HEK293 (cell line): ENCODE results near the gene CKMT2.

Experiments
- CTCF ChIA-PET: fragments of 350-600 bp; formaldehyde crosslinking; extraction: SDS; loops from one replicate; lab custom pipeline; 2021; ENCODE audit warnings: antibody characterized with exemption; lab: Yijun Ruan, JAX
- POLR2A ChIA-PET: fragments of 300-600 bp; formaldehyde crosslinking; extraction: SDS; loops from one replicate; lab custom pipeline; 2020; ENCODE audit warnings: antibody characterized with exemption, inconsistent platforms; lab: Yijun Ruan, JAX
- H3K27ac ChIP-seq: fragments of 200-500 bp; sonication (Bioruptor generic); 2 replicates; pipeline ENCODE4 v1.5.1; 2014; ENCODE audit warnings: low read depth, low read length, control low read depth, inconsistent platforms; ENCODE audit errors: extremely low read depth
- H3K36me3 ChIP-seq, 2 experiments: fragments of 200-500 bp in 1 of 2; sonication (Bioruptor generic) in 1 of 2; 1 replicate in 1 of 2; 2 replicates in 1 of 2; pipeline ENCODE4 v1.5.1; 2014 to 2017; ENCODE audit warnings: inconsistent platforms in 2 of 2, low read length in 2 of 2; ENCODE audit not compliant: control insufficient read depth in 2 of 2, insufficient read depth in 1 of 2
- H3K4me1 ChIP-seq: fragments of 200-500 bp; sonication (Bioruptor generic); 2 replicates; pipeline ENCODE4 v1.5.1; 2014; ENCODE audit warnings: mild to moderate bottlenecking, low read length, inconsistent platforms; ENCODE audit not compliant: control insufficient read depth, insufficient read depth
- H3K4me3 ChIP-seq: 2 replicates; pipeline ENCODE4 v1.5.1; 2011; ENCODE audit warnings: low read depth, mild to moderate bottlenecking, control low read depth, low read length, moderate library complexity
- H3K9me3 ChIP-seq: fragments of 200-500 bp; sonication (Bioruptor generic); 2 replicates; pipeline ENCODE4 v1.5.1; 2014; ENCODE audit warnings: low read depth, low read length, inconsistent platforms; ENCODE audit not compliant: control insufficient read depth, insufficient read depth
- GLI2 ChIP-seq: fragments of 450-650 bp; formaldehyde crosslinking; IDR thresholded peaks from 2 replicates; pipeline ENCODE4; 2017; ENCODE audit warnings: missing biosample characterization, missing genetic modification characterization, low read depth, borderline replicate concordance
- MEIS1 ChIP-seq: sonication (generic); formaldehyde crosslinking; IDR thresholded peaks from 2 replicates; pipeline ENCODE4 v1.8.1; 2022; ENCODE audit warnings: missing genetic modification reagents, mild to moderate bottlenecking, borderline replicate concordance
- MYNN ChIP-seq: fragments of 450-650 bp; formaldehyde crosslinking; IDR thresholded peaks from 2 replicates; pipeline ENCODE4 v1.5.1; 2016; ENCODE audit warnings: missing biosample characterization, missing genetic modification characterization, borderline replicate concordance
- ZBTB20 ChIP-seq: fragments of 450-650 bp; formaldehyde crosslinking; IDR thresholded peaks from 2 replicates; pipeline ENCODE4 v1.5.1; 2016; ENCODE audit warnings: missing biosample characterization, missing genetic modification characterization
- ZFP37 ChIP-seq: fragments of 450-650 bp; formaldehyde crosslinking; IDR thresholded peaks from 2 replicates; pipeline ENCODE4 v1.5.1; 2016; ENCODE audit warnings: missing biosample characterization, missing genetic modification characterization
- ZNF23 ChIP-seq: fragments of 450-650 bp; formaldehyde crosslinking; IDR thresholded peaks from 2 replicates; pipeline ENCODE4 v1.5.1; 2016; ENCODE audit warnings: missing biosample characterization, missing genetic modification characterization, borderline replicate concordance
- ZNF426 ChIP-seq: fragments of 450-650 bp; formaldehyde crosslinking; IDR thresholded peaks from 2 replicates; pipeline ENCODE4 v1.5.1; 2017; ENCODE audit warnings: missing biosample characterization, missing genetic modification characterization, mild to moderate bottlenecking, inconsistent platforms, moderate library complexity
- ZNF514 ChIP-seq: fragments of 450-650 bp; formaldehyde crosslinking; IDR thresholded peaks from 2 replicates; pipeline ENCODE4 v1.5.1; 2016; ENCODE audit warnings: missing biosample characterization, missing genetic modification characterization
- ZNF544 ChIP-seq: fragments of 450-650 bp; formaldehyde crosslinking; IDR thresholded peaks from 2 replicates; pipeline ENCODE4 v1.5.0; 2017; ENCODE audit warnings: missing biosample characterization, missing genetic modification characterization
- ZNF670 ChIP-seq: fragments of 450-650 bp; formaldehyde crosslinking; IDR thresholded peaks from 2 replicates; pipeline ENCODE4 v1.5.1; 2016; ENCODE audit warnings: missing biosample characterization, missing genetic modification characterization, low read depth
- ZNF791 ChIP-seq: fragments of 450-650 bp; formaldehyde crosslinking; IDR thresholded peaks from 2 replicates; pipeline ENCODE4 v1.5.1; 2016; ENCODE audit warnings: missing biosample characterization, missing genetic modification characterization
- ZNF792 ChIP-seq: fragments of 450-650 bp; formaldehyde crosslinking; IDR thresholded peaks from 2 replicates; pipeline ENCODE4 v1.5.1; 2016; ENCODE audit warnings: missing biosample characterization, missing genetic modification characterization
- TF ChIP-seq, protein P1 (sequence below): fragments of 450-650 bp; formaldehyde crosslinking; IDR thresholded peaks from 2 replicates; pipeline ENCODE4 v1.5.1; 2017; ENCODE audit warnings: missing biosample characterization, missing genetic modification characterization
- TF ChIP-seq, protein P2 (sequence below): fragments of 450-650 bp; formaldehyde crosslinking; IDR thresholded peaks from 2 replicates; pipeline ENCODE4 v1.5.1; 2016; ENCODE audit warnings: missing biosample characterization, missing genetic modification characterization
- TF ChIP-seq, protein P3 (sequence below): fragments of 450-650 bp; formaldehyde crosslinking; IDR thresholded peaks from 2 replicates; pipeline ENCODE4 v1.5.1; 2016; ENCODE audit warnings: missing biosample characterization, missing genetic modification characterization
- TF ChIP-seq, protein P4 (sequence below): fragments of 450-650 bp; formaldehyde crosslinking; IDR thresholded peaks from 2 replicates; pipeline ENCODE4 v1.5.1; 2016; ENCODE audit warnings: missing biosample characterization, missing genetic modification characterization
- TF ChIP-seq, protein P5 (sequence below): fragments of 450-650 bp; formaldehyde crosslinking; IDR thresholded peaks from 2 replicates; pipeline ENCODE4 v1.5.1; 2017; ENCODE audit warnings: missing biosample characterization, missing genetic modification characterization

Gene CKMT2

DNA sequence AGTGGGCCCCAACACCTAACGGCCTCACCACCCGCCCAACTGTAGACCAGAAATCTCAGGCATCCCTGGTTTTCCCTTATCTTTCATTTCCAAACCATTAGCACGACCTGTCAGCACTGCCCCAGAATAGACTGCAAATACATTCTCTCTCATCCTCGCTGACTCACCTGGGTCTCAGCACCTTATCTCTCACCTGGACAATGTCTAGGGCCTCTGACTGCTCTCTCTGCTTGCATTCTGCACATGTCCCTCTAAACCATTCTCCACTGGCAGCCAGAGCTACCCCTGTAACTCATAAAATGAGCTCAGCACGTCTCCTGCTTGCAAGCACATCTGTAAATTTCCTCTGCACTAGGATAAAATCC is 12.7 kb downstream of the CKMT2 start (continued):
- TF ChIP-seq GLI2 (tag by site-specific recombination) (no peak), MYNN (no peak), MEIS1 (CRISPR knock-in tag) (no peak)

DNA sequence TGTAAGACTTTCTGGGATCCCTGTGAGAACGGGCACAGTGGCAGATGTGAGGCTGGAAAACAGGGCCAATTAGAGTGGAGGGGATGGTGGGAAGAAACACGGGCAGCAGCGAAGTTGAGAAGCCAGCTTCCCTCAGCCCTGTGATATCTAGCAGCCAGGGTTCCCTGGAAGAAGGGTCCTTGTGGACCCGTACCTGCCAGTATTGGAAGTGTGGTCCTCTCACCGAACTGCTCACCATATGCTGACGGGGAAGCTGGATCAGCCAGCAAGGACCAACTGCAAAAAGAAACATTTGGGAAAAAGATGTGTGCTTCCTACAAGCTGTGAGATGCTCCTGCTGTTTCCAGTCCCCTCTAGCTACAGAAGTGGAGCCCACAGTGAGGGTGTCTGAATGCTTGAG is 13.6 kb downstream of the CKMT2 start:
- Histone ChIP-seq H3K36me3 (peaks cover 0 to 4% of the 10 kb centered on the region in 2 experiments; a peak in 1 of 3 replicates), H3K27ac (no peak overlapping the region), H3K4me3 (no peak overlapping the region), H3K9me3 (no peaks in the 10 kb centered on the region), H3K4me1 (no peaks in the 10 kb centered on the region)
- CTCF ChIA-PET, result no interaction called here
- POLR2A ChIA-PET, result no interaction called here
- TF ChIP-seq, protein P1, sequence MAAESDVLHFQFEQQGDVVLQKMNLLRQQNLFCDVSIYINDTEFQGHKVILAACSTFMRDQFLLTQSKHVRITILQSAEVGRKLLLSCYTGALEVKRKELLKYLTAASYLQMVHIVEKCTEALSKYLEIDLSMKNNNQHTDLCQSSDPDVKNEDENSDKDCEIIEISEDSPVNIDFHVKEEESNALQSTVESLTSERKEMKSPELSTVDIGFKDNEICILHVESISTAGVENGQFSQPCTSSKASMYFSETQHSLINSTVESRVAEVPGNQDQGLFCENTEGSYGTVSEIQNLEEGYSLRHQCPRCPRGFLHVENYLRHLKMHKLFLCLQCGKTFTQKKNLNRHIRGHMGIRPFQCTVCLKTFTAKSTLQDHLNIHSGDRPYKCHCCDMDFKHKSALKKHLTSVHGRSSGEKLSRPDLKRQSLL (tag by site-specific recombination), result no peak
- TF ChIP-seq ZNF792, result no peak
- TF ChIP-seq, protein P2, sequence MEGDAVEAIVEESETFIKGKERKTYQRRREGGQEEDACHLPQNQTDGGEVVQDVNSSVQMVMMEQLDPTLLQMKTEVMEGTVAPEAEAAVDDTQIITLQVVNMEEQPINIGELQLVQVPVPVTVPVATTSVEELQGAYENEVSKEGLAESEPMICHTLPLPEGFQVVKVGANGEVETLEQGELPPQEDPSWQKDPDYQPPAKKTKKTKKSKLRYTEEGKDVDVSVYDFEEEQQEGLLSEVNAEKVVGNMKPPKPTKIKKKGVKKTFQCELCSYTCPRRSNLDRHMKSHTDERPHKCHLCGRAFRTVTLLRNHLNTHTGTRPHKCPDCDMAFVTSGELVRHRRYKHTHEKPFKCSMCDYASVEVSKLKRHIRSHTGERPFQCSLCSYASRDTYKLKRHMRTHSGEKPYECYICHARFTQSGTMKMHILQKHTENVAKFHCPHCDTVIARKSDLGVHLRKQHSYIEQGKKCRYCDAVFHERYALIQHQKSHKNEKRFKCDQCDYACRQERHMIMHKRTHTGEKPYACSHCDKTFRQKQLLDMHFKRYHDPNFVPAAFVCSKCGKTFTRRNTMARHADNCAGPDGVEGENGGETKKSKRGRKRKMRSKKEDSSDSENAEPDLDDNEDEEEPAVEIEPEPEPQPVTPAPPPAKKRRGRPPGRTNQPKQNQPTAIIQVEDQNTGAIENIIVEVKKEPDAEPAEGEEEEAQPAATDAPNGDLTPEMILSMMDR (tag by site-specific recombination), result no peak
- TF ChIP-seq, protein P3, sequence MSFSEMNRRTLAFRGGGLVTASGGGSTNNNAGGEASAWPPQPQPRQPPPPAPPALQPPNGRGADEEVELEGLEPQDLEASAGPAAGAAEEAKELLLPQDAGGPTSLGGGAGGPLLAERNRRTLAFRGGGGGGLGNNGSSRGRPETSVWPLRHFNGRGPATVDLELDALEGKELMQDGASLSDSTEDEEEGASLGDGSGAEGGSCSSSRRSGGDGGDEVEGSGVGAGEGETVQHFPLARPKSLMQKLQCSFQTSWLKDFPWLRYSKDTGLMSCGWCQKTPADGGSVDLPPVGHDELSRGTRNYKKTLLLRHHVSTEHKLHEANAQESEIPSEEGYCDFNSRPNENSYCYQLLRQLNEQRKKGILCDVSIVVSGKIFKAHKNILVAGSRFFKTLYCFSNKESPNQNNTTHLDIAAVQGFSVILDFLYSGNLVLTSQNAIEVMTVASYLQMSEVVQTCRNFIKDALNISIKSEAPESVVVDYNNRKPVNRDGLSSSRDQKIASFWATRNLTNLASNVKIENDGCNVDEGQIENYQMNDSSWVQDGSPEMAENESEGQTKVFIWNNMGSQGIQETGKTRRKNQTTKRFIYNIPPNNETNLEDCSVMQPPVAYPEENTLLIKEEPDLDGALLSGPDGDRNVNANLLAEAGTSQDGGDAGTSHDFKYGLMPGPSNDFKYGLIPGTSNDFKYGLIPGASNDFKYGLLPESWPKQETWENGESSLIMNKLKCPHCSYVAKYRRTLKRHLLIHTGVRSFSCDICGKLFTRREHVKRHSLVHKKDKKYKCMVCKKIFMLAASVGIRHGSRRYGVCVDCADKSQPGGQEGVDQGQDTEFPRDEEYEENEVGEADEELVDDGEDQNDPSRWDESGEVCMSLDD (tag by site-specific recombination), result no peak
- no peak for TF ChIP-seq ZNF670 (tag by site-specific recombination)
- no peak for TF ChIP-seq ZFP37 (tag by site-specific recombination)
- TF ChIP-seq ZBTB20 (tag by site-specific recombination), result no peak
- TF ChIP-seq ZNF514, result no peak
- no peak for TF ChIP-seq ZNF791 (tag by site-specific recombination)
- TF ChIP-seq ZNF544 (tag by site-specific recombination), result no peak
- TF ChIP-seq, protein P4, sequence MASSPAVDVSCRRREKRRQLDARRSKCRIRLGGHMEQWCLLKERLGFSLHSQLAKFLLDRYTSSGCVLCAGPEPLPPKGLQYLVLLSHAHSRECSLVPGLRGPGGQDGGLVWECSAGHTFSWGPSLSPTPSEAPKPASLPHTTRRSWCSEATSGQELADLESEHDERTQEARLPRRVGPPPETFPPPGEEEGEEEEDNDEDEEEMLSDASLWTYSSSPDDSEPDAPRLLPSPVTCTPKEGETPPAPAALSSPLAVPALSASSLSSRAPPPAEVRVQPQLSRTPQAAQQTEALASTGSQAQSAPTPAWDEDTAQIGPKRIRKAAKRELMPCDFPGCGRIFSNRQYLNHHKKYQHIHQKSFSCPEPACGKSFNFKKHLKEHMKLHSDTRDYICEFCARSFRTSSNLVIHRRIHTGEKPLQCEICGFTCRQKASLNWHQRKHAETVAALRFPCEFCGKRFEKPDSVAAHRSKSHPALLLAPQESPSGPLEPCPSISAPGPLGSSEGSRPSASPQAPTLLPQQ (tag by site-specific recombination), result no peak
- TF ChIP-seq ZNF426, result no peak
- TF ChIP-seq MEIS1 (CRISPR knock-in tag), result no peak
- no peak for TF ChIP-seq ZNF23 (tag by site-specific recombination)
- TF ChIP-seq, protein P5, sequence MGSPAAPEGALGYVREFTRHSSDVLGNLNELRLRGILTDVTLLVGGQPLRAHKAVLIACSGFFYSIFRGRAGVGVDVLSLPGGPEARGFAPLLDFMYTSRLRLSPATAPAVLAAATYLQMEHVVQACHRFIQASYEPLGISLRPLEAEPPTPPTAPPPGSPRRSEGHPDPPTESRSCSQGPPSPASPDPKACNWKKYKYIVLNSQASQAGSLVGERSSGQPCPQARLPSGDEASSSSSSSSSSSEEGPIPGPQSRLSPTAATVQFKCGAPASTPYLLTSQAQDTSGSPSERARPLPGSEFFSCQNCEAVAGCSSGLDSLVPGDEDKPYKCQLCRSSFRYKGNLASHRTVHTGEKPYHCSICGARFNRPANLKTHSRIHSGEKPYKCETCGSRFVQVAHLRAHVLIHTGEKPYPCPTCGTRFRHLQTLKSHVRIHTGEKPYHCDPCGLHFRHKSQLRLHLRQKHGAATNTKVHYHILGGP (tag by site-specific recombination), result no peak
